Esophagus (tissue), 2 donors: ENCODE results near the gene RASSF3. TPM values are rescaled to one million over a fixed set of nuclear protein-coding genes. Genes with fewer than 3 reads are reported as not detected.
A peak's percentile ranks its signal among the peaks of the same experiment; 100 is the strongest.

ENCODE experiments used
- H3K27ac ChIP-seq, 2 donors: one replicate each; pipeline ENCODE4 v1.5.1; 2013; ENCODE audit warnings: low read depth in 2 of 2, mild to moderate bottlenecking in 2 of 2, inconsistent platforms in 1 of 2, low read length in 1 of 2, moderate library complexity in 1 of 2
- H3K27me3 ChIP-seq, 2 donors: one replicate each; pipeline ENCODE4 v1.6.1; 2013; ENCODE audit warnings: low read length in 2 of 2, control low read depth in 1 of 2, mild to moderate bottlenecking in 1 of 2; ENCODE audit not compliant: insufficient read depth in 2 of 2, control insufficient read depth in 1 of 2
- H3K36me3 ChIP-seq, 2 donors: one replicate each; pipeline ENCODE4 v1.6.1; 2013; ENCODE audit warnings: low read length in 1 of 2; ENCODE audit not compliant: control insufficient read depth in 2 of 2, insufficient read depth in 2 of 2
- H3K4me1 ChIP-seq, 2 donors: one replicate each; pipeline ENCODE4 v1.6.1; 2013; ENCODE audit warnings: low read length in 1 of 2; ENCODE audit not compliant: control insufficient read depth in 2 of 2, insufficient read depth in 2 of 2
- H3K4me3 ChIP-seq, 2 donors: one replicate each; pipeline ENCODE4 v1.5.1; 2013; ENCODE audit warnings: low read length in 2 of 2, mild to moderate bottlenecking in 2 of 2, low read depth in 1 of 2, moderate library complexity in 1 of 2
- H3K9me3 ChIP-seq, 2 donors: one replicate each; pipeline ENCODE4 v1.6.1; 2013; ENCODE audit warnings: mild to moderate bottlenecking in 2 of 2, low read depth in 1 of 2, low read length in 1 of 2, moderate library complexity in 1 of 2; ENCODE audit not compliant: control insufficient read depth in 2 of 2, insufficient read depth in 1 of 2
- WGBS, 2 donors: extraction: QIAGEN DNeasy Blood & Tissue Kit; methylation state at CpG; one replicate each; pipeline ENCODE4 v1.1.7; 2013; 5-methylcytosine and 5-hydroxymethylcytosine counted together
- polyA plus RNA-seq, 2 donors: library from polyadenylated mRNA; stranded (reverse); fragments of 200-250 nt; gene quantifications; one replicate each; pipeline ENCODE4 v1.2.3, GENCODE V29; 2013
- donor health status: healthy with polysubstance abuse.
- donor health status: Bipolar disorder and iron deficiency.

RASSF3 gene
- polyA plus RNA-seq, 2 donors = 12.2 to 12.5 TPM

DNA sequence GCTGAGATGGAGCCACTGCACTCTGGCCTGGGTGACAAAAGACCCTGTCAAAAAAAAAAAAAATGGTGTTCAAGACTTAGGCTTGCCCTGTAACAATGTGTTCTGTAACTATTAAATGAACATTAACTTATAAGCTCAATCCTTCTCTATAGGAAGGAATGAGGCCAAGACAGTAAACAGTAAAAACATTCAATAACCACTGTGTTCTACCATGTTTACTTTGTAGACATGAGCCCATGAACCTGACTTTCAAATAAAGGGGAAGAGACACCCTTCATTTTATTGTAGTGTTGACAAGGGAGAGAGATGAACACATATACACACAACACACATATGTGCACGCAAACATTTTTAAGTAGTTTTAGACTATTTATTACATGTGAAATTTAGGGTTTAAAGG lies 20.1 kb upstream of the RASSF3 start:
- 98 to 100% methylated on average over 1 of the region's 1 CpG for WGBS, 2 donors
- H3K4me1 ChIP-seq = no peaks in the 10 kb centered on the region
- no peaks in the 10 kb centered on the region for H3K9me3 ChIP-seq
- no peak overlapping the region for H3K27ac ChIP-seq
- H3K4me3 ChIP-seq = no peak overlapping the region
- no peaks in the 10 kb centered on the region for H3K36me3 ChIP-seq
- no peaks in the 10 kb centered on the region for H3K27me3 ChIP-seq

DNA sequence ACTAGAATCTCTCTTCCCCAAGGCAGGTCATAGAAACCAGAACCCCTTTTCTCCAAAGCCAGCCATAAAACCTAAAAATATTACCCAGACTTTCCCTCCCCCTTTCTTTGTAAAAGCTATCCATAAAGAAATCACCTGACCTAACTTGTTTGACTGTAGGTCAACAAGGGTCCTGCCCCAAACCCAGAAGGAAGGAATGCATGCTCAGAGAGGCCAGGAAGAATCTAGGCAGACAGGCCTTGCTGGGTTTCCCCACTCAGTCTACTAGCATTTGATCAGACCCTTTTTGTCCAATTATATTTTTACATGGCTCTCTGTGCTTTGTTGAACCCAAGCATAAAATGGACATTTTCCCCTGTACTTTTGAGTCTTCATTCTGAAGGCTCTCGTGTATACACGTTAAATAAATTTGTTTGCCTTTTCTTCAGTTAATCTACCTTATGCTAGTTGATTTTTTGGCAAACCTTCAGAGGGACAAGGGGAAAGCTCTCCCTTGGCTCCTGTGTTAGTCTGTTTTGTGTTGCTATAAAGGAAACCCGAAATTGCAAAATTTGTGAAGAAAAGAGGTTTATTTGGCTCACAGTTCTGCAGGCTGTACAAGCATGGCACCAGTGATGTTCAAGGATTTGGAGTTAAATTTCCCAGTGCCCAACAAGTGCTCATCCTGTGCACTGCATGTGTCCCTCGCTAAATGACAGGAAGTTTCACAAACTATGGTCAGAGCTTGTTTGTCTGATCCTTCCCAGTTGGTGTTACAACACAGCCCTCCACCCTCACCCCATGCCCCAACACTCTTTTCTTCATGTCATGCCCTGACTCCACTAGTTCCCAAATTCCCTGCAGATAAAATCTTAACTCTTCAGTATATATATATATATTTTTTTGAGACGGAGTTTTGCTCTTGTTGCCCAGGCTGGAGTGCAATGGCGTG lies 14.2 kb upstream of the RASSF3 start:
- H3K4me3 ChIP-seq = no peak overlapping the region
- no peak overlapping the region for H3K27ac ChIP-seq
- no peaks in the 10 kb centered on the region for H3K4me1 ChIP-seq
- no peaks in the 10 kb centered on the region for H3K36me3 ChIP-seq
- 85 to 88% methylated on average over 6 of the region's 6 CpGs for WGBS, 2 donors
- no peaks in the 10 kb centered on the region for H3K27me3 ChIP-seq
- no peaks in the 10 kb centered on the region for H3K9me3 ChIP-seq

DNA sequence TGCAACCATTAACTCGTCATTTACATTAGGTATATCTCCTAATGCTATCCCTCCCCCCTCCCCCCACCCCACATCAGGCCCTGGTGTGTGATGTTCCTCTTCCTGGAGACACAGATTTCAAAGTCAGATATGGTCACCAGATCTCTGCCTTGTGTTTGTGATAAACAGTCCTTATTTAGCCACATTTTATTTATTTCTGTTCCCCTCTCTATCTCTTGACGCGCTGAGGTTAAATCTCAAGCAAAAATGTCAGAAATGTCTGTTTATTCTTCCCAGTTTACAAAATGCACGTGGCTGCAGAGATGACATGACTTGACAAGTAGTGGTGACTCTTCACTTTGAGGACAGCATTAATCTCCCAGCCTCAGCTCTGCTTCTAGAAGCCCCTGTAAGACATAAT lies 11.5 kb upstream of the RASSF3 start:
- H3K9me3 ChIP-seq = no peaks in the 10 kb centered on the region
- no peaks in the 10 kb centered on the region for H3K36me3 ChIP-seq
- H3K4me3 ChIP-seq = no peak overlapping the region
- 70 to 75% methylated on average over 4 of the region's 4 CpGs for WGBS, 2 donors
- no peaks in the 10 kb centered on the region for H3K27me3 ChIP-seq
- H3K4me1 ChIP-seq = no peaks in the 10 kb centered on the region
- H3K27ac ChIP-seq = no peak overlapping the region

DNA sequence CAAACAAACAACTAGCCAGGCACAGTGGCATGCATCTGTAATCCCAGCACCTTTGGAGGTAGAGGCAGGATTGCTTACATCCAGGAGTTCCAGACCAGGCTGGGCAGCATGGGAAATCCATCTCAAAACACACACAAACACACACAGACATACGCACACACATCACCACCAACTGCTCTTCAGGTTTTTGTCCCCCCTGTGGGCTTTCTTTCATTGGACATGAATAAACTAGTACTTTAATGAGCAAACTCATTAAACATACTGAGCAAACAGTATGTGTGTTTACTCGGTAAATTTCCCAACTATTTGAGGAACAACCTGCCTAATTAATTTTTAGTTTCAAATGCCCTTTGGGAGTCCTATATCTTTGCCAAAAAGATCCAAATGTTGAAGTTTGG lies 10.1 kb upstream of the RASSF3 start:
- no peaks in the 10 kb centered on the region for H3K4me1 ChIP-seq
- H3K4me3 ChIP-seq = no peak overlapping the region
- WGBS, 2 donors = 63 to 71% methylated on average over 2 of the region's 2 CpGs
- no peaks in the 10 kb centered on the region for H3K36me3 ChIP-seq
- no peaks in the 10 kb centered on the region for H3K9me3 ChIP-seq
- H3K27ac ChIP-seq = no peak overlapping the region
- H3K27me3 ChIP-seq = no peaks in the 10 kb centered on the region

DNA sequence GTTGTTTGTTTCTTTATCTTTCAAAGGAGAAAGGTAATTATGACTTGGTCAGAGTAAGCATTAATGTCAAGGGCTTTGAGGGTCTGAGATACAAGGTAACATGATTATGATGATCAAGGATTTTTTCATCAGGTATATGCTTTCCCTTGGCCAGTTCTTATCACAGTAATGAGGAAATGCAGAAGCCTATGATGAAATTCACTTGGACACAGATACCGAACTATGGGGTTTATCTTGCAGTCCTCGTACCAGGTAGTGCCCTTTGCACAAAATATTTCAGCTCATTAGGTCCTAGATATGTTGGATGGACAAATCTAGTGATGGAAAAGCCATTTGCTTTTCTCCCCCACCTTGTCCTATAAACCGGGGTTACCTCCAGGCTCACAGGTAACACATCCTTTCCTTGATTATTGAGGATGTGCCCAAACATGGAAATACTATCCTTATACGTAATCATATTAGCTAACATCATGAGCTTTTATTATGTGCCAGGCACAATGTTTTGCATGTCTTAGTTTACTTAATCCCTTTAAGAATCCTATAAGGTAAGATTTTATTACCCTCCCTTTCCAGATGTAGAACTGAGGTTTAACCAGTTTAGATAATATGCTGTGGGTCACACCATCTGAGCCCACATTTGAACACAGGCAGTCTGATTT lies 7.0 kb upstream of the RASSF3 start:
- Histone ChIP-seq H3K4me1 (no peaks in the 10 kb centered on the region), H3K36me3 (no peaks in the 10 kb centered on the region), H3K4me3 (no peak overlapping the region), H3K27ac (no peak overlapping the region), H3K9me3 (no peaks in the 10 kb centered on the region), H3K27me3 (no peaks in the 10 kb centered on the region)
- WGBS, 2 donors = 73 to 74% methylated on average over 4 of the region's 4 CpGs

DNA sequence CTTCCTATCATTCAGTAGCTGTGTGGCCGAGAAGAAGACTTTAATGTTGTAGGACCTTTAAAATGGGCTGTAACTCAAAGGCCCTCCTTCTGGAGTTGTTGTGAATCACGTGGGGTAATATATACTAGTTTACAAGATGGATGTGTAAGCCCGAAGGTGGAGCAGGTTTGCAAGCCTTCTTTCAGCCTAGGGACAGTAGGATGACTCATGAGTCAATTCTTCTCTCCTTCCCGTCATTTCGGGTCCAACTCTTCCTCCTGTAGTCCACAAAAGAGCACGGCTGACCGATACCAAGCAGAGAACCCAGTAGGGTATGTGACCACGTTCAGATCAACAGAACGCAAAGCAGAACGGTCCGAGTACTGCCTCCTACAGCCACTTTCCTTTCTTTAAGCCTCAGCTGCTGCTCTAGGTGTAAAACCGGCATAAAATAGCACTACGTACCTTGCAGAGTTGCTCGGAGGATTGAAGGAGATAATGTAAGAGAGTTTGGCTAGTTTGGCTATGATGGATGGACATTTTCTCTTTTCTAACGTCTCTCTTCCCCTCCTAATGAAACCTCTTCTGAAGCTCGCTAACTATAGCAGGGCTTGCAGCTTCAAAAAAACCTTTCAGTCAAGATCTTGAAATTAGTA lies 1.3 kb upstream of the RASSF3 start:
- peak overlapping the region; percentile 93 to 94 for H3K27ac ChIP-seq
- H3K27me3 ChIP-seq = no peaks in the 10 kb centered on the region
- no peaks in the 10 kb centered on the region for H3K9me3 ChIP-seq
- no peaks in the 10 kb centered on the region for H3K36me3 ChIP-seq
- peak overlapping the region; percentile 43 to 93 for H3K4me3 ChIP-seq
- no peaks in the 10 kb centered on the region for H3K4me1 ChIP-seq
- WGBS, 2 donors = 2 to 3% methylated on average over 16 of the region's 16 CpGs

DNA sequence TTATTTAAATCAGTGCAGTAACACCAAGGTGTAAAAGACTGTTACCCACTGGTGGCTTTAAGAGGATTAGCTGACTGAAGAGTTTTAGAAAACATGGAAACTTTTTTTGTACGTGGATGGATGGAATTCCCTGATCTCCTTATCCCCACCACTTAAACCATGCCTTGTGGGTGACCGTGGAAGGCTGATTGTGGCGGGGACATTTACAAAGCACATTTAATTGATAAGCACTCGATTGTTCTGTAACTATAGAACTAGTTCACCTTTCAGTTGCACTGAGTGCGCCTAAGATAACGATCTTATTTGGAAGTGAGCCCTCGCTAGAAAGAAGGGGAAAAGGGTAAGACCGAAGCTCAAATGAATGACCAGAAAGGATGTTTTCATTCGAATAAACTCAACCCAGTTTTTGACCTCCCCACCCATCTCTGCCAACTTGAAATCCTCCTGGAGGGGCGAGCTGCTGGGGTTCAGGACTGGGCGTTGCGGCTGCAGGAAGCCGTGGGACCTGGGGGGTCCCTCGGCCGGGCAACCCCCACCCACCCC lies 688 bp upstream of the RASSF3 start:
- Histone ChIP-seq H3K9me3 (no peaks in the 10 kb centered on the region), H3K27ac (peak overlapping the region; percentile 93), H3K27me3 (no peaks in the 10 kb centered on the region), H3K4me1 (no peaks in the 10 kb centered on the region), H3K4me3 (peak overlapping the region; percentile 93), H3K36me3 (no peaks in the 10 kb centered on the region)
- 0% methylated on average over 15 of the region's 15 CpGs for WGBS, 2 donors

DNA sequence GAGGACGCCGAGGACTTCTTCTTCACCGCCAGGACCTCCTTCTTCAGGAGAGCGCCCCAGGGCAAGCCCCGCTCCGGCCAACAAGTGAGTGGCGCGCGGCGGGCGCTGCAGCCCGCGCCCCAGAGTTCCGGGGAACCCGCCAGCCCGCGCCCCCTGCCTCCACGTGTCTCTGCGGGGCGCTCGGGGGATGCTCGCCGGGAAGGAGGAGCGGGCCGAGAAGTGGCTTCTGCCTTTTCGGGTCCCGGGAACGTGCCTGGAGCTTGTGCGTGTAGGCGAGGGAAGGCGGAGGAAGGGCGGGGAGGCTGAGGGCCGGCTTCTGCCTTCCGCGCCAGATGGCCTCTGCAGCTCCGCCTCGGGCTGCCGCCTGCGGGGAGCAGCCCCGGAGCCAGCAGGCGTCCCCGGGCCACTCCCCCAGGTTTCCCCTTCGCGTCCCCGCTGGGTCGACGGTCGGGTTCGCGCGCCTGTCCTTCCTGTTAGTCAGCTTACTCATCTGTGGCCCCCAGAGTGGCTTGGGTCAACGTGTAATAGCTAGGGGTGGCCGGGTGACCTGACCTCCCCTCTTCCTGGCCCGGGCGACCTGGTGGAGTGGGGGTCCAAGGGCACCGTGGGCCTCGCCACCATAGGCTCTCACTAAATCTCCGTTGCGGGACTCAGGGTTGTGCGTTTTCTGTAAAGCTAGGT lies 505 bp downstream of the RASSF3 start:
- H3K4me1 ChIP-seq = no peaks in the 10 kb centered on the region
- no peaks in the 10 kb centered on the region for H3K9me3 ChIP-seq
- no peaks in the 10 kb centered on the region for H3K36me3 ChIP-seq
- peak overlapping the region; percentile 93 for H3K27ac ChIP-seq
- no peaks in the 10 kb centered on the region for H3K27me3 ChIP-seq
- 0% methylated on average over 50 to 60 of the region's 60 CpGs for WGBS, 2 donors
- H3K4me3 ChIP-seq = peak overlapping the region; percentile 93
